SU-DHL-6 (cell line): ENCODE results near the gene CCNY.
"Not testable (repeated sequence)": the region's sequence is repeated elsewhere in the genome, so short reads cannot be mapped to it uniquely, and the experiment has no call there.

ENCODE experiments used
- H2AFZ ChIP-seq: fragments of 200-600 bp; sonication (generic); 2 replicates; pipeline ENCODE4 v1.6.1; 2014; ENCODE audit warnings: low read depth, mild to moderate bottlenecking, moderate library complexity, mixed read lengths, antibody characterized with exemption, low read length; ENCODE audit not compliant: severe bottlenecking
- H3F3A ChIP-seq: fragments of 200-600 bp; shearing (Covaris generic); 2 replicates; pipeline ENCODE4 v1.6.0; 2016; ENCODE audit warnings: antibody characterized with exemption, mild to moderate bottlenecking; ENCODE audit not compliant: insufficient read depth
- H3K27ac ChIP-seq: fragments of 200-600 bp; sonication (generic); 2 replicates; pipeline ENCODE4 v1.5.1; 2016; ENCODE audit warnings: low read depth, mild to moderate bottlenecking, low read length, moderate library complexity, mixed read lengths
- H3K27me3 ChIP-seq: fragments of 200-600 bp; sonication (generic), shearing (Covaris generic); 2 replicates; pipeline ENCODE4 v1.6.0; 2014; ENCODE audit warnings: mild to moderate bottlenecking, low read length
- H3K36me3 ChIP-seq: fragments of 200-600 bp; sonication (generic); 2 replicates; pipeline ENCODE4 v1.6.1; 2014; ENCODE audit warnings: mild to moderate bottlenecking, low read length, mixed read lengths
- H3K4me2 ChIP-seq: fragments of 300-600, 200-600 bp; shearing (Covaris generic), sonication (generic); 2 replicates; pipeline ENCODE4 v1.6.0; 2014; ENCODE audit warnings: low read length, low read depth, mild to moderate bottlenecking; ENCODE audit not compliant: poor library complexity, severe bottlenecking
- H3K4me3 ChIP-seq: fragments of 200-600 bp; sonication (generic); 2 replicates; pipeline ENCODE4 v1.5.1; 2014; ENCODE audit warnings: antibody characterized with exemption, low read length, mild to moderate bottlenecking, mixed read lengths; ENCODE audit not compliant: insufficient read depth, poor library complexity, severe bottlenecking
- H3K79me2 ChIP-seq: fragments of 200-600 bp; sonication (generic); 2 replicates; pipeline ENCODE4 v1.6.1; 2014; ENCODE audit warnings: mild to moderate bottlenecking, low read length, moderate library complexity; ENCODE audit not compliant: insufficient read depth
- H3K9ac ChIP-seq: fragments of 200-600 bp; sonication (generic); 2 replicates; pipeline ENCODE4 v1.7.0; 2014; ENCODE audit warnings: mild to moderate bottlenecking, low read length
- H3K9me2 ChIP-seq: fragments of 200-600 bp; sonication (generic); replicated peaks from 2 replicates; pipeline ENCODE4 v1.6.1; 2014; ENCODE audit warnings: low read length; ENCODE audit not compliant: insufficient read depth
- H3K9me3 ChIP-seq: fragments of 200-600 bp; sonication (generic); 2 replicates; pipeline ENCODE4 v1.6.1; 2014; ENCODE audit warnings: low read length, mixed read lengths; ENCODE audit not compliant: insufficient read depth
- H4K20me1 ChIP-seq: fragments of 200-600 bp; sonication (generic); 2 replicates; pipeline ENCODE4 v1.6.1; 2014; ENCODE audit warnings: low read depth, mild to moderate bottlenecking, antibody characterized with exemption, low read length, moderate library complexity, mixed read lengths
- EZH2phosphoT487 ChIP-seq: fragments of 200-600 bp; sonication (generic), shearing (Covaris generic); conservative IDR thresholded peaks from 2 replicates; pipeline ENCODE4 v1.6.1; 2018; ENCODE audit warnings: mild to moderate bottlenecking, antibody characterized with exemption, low read length, moderate library complexity, mixed read lengths
- TF ChIP-seq, protein P1 (sequence below): fragments of 200-600 bp; sonication (generic); IDR thresholded peaks from one replicate; pipeline ENCODE4 v1.5.1; 2017; ENCODE audit warnings: antibody characterized with exemption, mild to moderate bottlenecking, low read length, moderate library complexity; ENCODE audit not compliant: insufficient read depth, poor library complexity, severe bottlenecking

The CCNY gene

DNA sequence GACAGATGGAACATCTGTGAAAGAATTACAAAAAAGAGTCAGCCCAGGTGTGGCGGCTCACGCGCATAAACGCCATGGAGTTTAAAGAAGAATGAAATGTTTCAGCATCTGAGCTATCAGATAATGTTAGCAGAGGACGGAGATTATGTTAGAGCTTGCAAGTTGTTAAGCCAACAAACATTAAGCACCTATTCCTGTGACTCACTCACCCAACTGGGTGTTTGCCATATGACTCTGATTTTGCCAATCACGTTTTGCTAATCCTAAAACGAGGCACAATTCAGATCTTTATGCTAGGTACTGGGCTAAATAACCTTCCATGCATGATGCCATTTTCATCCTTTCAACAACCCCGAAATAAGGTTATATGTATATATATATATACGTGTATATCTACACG is 29.0 kb upstream of the CCNY start:
- Histone ChIP-seq H3K4me2 (no peak overlapping the region), H4K20me1 (no peaks in the 10 kb centered on the region), H3K9me2 (no peaks in the 10 kb centered on the region), H3K36me3 (no peaks in the 10 kb centered on the region), H2AFZ (no peak overlapping the region), H3K4me3 (no peak overlapping the region), H3K9me3 (no peaks in the 10 kb centered on the region), H3K79me2 (no peaks in the 10 kb centered on the region), H3K9ac (no peak overlapping the region), H3K27me3 (no peaks in the 10 kb centered on the region), H3K27ac (no peak overlapping the region), H3F3A (no peaks in the 10 kb centered on the region)
- TF ChIP-seq EZH2phosphoT487: no peak
- TF ChIP-seq, protein P1, sequence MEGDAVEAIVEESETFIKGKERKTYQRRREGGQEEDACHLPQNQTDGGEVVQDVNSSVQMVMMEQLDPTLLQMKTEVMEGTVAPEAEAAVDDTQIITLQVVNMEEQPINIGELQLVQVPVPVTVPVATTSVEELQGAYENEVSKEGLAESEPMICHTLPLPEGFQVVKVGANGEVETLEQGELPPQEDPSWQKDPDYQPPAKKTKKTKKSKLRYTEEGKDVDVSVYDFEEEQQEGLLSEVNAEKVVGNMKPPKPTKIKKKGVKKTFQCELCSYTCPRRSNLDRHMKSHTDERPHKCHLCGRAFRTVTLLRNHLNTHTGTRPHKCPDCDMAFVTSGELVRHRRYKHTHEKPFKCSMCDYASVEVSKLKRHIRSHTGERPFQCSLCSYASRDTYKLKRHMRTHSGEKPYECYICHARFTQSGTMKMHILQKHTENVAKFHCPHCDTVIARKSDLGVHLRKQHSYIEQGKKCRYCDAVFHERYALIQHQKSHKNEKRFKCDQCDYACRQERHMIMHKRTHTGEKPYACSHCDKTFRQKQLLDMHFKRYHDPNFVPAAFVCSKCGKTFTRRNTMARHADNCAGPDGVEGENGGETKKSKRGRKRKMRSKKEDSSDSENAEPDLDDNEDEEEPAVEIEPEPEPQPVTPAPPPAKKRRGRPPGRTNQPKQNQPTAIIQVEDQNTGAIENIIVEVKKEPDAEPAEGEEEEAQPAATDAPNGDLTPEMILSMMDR: no peak

DNA sequence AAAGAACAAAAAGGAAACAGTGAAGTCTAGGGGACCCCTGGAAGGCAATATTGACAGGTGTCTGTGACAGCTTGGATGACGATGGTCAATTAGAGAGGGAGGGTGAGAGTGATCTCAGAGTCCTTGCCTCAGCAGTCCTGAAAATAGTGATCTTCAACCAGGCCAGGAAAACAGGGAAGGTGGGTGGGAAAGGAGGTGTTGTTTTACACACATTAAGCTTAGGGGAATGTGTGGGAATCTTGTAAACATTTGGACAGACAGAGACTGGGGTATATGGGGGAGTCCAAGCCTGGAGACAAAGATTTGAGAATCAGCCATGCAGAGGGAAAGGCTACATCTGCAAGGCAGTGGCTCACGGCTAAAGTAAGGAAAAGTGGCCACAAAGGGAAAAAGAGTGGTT is 27.5 kb upstream of the CCNY start:
- Histone ChIP-seq H3K4me2 (no peak overlapping the region), H4K20me1 (no peaks in the 10 kb centered on the region), H3K9me3 (no peaks in the 10 kb centered on the region), H3K9ac (no peak overlapping the region), H3K79me2 (no peaks in the 10 kb centered on the region), H3K27ac (no peak overlapping the region), H3K9me2 (no peaks in the 10 kb centered on the region), H3K27me3 (no peaks in the 10 kb centered on the region), H3K36me3 (no peaks in the 10 kb centered on the region), H3F3A (no peaks in the 10 kb centered on the region), H2AFZ (no peak overlapping the region), H3K4me3 (no peak overlapping the region)
- TF ChIP-seq, protein P1: no peak
- TF ChIP-seq EZH2phosphoT487: no peak

DNA sequence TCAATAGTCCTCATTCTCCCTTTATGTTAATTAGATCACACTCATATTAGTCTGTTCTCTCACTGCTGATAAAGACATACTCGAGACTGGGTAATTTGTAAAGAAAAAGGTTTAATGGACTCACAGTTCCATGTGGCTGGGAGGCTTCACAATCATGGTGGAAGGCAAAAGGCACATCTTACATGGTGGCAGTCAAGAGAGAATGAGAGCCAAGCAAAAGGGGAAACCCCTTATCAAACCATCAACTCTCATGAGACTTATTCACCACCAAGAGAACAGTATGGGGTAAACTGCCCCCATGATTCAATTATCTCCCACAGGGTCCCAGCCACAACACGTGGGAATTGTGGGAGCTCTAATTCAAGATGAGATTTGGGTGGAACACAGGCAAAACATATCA is 22.2 kb upstream of the CCNY start:
- H3K4me2 ChIP-seq, H3K9me3 ChIP-seq, H2AFZ ChIP-seq, H4K20me1 ChIP-seq, H3K27ac ChIP-seq, H3K27me3 ChIP-seq, H3K79me2 ChIP-seq, H3K4me3 ChIP-seq, H3K36me3 ChIP-seq, H3F3A ChIP-seq, H3K9me2 ChIP-seq, H3K9ac ChIP-seq: not testable (repeated sequence)

DNA sequence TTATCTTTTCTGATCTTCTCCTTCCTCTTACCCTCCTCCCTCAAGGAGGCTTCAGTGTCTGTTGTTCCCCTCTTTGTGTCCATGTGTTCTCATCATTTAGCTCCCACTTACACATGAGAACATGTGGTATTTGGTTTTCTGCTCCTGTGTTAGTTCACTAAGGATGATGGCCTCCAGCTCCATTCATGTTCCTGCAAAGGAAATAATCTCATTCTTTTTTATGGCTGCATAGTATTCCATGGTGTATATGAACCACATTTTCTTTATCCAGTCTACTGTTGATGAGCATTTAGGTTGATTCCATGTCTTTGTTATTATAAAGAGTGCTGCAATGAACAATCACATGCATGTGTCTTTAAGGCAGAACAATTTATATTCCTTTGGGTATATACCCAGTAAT is 21.1 kb upstream of the CCNY start:
- not testable (repeated sequence) for H3K9me3 ChIP-seq, H3K9ac ChIP-seq, H3K4me2 ChIP-seq, H2AFZ ChIP-seq, H3K9me2 ChIP-seq, H3K79me2 ChIP-seq, H4K20me1 ChIP-seq, H3K4me3 ChIP-seq, H3K27ac ChIP-seq, H3F3A ChIP-seq, H3K27me3 ChIP-seq, H3K36me3 ChIP-seq
